COR-L47 (cell line): Measurements from ENCODE around the gene SPN.
"Not testable (repeated sequence)": the region's sequence is repeated elsewhere in the genome, so short reads cannot be mapped to it uniquely, and the experiment has no call there.

Experiments
- DNase-seq: peaks from one replicate; lab custom pipeline; 2025; lab: John Stamatoyannopoulos, UW

SPN gene

DNA sequence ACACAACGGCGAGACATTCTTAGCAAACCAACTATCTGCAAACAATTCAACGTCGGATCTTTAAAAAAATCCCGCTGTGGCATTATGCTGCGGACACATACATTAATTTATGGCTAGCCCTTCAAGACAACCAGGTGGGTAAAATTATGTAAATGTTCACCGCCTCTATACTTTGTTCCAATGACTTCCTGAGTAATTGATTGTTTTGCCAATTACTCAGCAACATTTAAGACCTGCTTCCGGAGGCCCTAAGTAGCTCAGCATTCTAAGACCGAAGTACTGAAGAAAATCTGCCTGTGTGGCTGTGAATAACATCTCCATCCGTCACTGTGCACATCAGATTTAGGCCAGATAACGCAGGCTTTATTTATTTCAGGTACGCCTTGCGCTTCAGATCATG, 39.2 kb downstream of the SPN start:
- no peak for DNase-seq

GRCh38 chr16:29705030-29705429, 42.0 kb downstream of the SPN start:
- no peak for DNase-seq

DNA sequence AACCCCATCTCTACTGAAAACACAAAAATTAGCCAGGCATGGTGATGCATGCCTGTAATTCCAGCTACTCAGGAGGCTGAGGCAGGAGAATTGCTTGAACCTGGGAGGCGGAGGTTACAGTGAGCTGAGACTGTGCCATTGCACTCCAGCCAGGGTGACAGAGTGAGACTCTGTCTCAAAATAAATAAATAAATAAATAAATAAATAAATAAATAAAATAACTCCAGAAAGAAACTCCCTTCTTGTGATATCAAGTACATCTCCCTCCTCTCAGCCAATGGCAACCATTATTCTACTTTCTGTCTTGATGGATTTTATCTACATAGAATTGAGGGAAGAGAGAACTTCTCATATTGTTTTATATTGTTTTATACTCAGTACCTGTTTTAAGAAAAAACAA, 44.1 kb downstream of the SPN start:
- DNase-seq: not testable (repeated sequence)

DNA sequence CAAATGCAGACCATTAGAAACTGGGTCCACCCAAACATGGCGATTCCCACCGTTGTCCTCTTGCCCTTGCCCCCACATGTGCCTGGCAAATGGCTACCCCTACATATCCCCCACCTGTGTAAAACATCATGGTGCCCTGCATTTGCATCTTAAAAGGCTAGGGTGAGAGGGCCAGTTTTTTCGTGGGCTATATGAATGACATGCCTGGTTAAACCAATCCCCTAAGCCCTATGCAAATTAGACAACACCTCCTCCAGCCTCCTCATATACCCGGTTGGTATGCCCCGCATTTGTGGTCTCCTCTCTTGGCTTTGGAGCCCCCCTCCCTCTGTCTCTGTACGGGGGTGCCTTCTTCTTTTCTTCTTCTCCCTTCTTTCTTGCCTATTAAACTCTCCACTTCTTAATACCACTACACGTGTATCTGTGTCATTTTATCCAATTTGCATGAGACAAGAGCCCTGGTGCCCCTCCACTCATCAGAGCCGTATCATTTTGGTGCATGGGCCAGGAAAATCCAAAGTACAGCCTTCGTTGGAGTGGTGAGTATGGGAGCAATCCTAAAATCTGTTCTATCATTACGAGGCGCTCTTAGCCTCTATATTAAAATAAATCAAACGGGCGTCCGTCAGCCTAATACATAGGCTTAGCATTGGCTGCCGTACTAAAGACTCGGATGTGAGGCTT, 46.0 kb downstream of the SPN start:
- DNase-seq: no peak

DNA sequence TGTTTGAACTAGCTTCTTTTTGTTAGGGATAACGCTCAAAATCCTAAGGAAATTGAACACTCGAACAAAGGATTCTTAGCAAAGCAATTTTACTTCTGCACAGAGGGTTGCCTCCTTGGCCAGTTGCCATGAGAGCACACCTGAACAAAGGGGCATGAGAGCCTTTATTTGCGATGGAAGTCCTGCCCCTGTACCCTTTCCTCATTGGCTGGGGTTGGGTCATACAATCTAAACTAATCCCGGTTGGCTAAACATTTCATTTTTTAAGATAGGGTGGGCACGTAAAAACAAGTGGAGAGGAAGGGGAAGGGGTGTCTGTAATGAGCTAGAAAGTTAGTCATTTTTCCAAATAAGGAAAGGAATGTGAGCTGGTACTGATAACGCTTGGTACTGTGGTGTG, 46.6 kb downstream of the SPN start:
- not testable (repeated sequence) for DNase-seq

GRCh38 chr16:29710227-29711219, 47.5 kb downstream of the SPN start:
- DNase-seq: no peak

DNA sequence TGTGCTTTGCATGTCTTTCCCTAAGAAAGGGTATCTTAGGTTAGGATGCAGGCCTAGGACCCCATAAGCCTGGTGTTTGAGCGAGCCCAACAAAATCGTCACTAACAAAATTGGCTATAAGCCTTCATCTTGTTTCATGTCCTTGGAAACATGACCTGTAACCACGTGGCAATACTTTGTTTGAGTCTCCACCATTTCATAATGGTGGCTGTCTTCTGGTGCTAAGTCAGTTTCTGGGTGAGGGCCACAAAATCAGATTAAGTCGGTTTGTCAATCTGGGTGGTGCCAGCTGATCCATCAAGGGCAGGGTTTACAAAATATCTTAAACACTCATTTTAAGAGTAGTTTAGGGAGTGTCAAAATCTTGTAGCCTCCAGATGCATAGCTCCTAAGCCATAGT, 49.8 kb downstream of the SPN start:
- DNase-seq: no peak

DNA sequence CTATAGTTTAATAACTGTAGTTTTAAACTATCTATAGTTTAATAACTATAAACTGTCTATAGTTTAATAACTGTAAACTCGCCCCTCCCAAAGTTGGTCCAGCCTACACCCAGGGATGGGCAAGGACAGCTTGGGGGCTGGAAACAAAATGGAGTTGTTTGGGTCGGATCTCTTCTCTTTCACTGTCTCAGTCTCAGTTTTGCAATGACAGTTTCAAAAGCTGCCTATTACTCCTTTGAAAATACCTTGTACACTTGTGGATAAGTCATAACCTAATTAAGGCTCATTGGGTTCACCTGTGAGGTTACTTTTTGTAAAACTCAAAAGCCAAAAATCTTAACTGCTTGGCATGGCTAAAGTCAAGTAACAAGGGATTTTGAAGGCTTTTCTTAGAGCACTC, 51.3 kb downstream of the SPN start:
- no peak for DNase-seq

- DNase-seq: no peak
These were observed 51.9 kb downstream of the SPN start for GRCh38 chr16:29714972-29715371.

- DNase-seq: no peak
These were observed 54.1 kb downstream of the SPN start for GRCh38 chr16:29717113-29717512.

DNA sequence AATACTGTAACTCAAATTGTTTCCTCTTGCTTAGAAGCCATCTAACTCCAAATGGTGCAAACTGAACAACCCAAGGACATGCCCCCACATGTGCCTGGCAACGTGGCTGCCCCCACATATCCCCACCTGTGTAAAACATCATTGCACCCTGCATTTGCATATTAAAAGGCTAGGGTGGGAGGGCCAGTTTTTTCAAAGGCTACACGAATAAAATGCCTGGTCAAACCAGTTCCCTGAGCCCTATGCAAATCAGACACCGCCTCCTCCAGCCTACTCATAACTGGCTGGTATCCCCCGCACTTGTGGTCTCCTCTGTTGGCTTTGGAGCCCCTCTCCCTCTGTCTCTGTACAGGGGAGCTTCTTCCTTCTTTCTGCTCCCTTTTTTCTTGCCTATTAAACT, 56.0 kb downstream of the SPN start:
- no peak for DNase-seq
